K562 (cell line): Measurements from ENCODE around the gene ST6GALNAC1. TPM values are rescaled to one million over a fixed set of nuclear protein-coding genes. Genes with fewer than 3 reads are reported as not detected.
A peak's percentile ranks its signal among the peaks of the same experiment; 100 is the strongest.
"Not testable (repeated sequence)": the region's sequence is repeated elsewhere in the genome, so short reads cannot be mapped to it uniquely, and the experiment has no call there.

Experiments
- ATAC-seq: fragments of 200-7000 bp; cut with Tn5 transposase; 3 replicates; pipeline ENCODE4 v1.9.1; 2020; ENCODE audit warnings: moderate library complexity
- BruUV-seq: library from RNA; stranded (reverse); fragments of 400-500 nt; replicated peaks from 2 replicates; lab custom pipeline; 2021; lab: Mats Ljungman, UMichigan
- CTCF ChIA-PET: fragments of 300-600 bp; formaldehyde crosslinking; extraction: SDS; loops from one replicate; lab custom pipeline; 2021; ENCODE audit warnings: low intra/inter-chr PET ratio; lab: Yijun Ruan, JAX
- POLR2A ChIA-PET: fragments of 300-600, 350-650 bp; sonication (Branson Sonifier 250); formaldehyde crosslinking; extraction: SDS; loops from one replicate; lab custom pipeline; 2021; ENCODE audit warnings: antibody characterized with exemption, inconsistent platforms; lab: Yijun Ruan, JAX
- DNase-seq, 4 experiments: peaks; one replicate each; pipeline versions ENCODE4 v3.0.0 to v3.0.0-alpha.2; 2011 to 2018; ENCODE audit warnings: low spot score in 3 of 4, mixed read lengths in 3 of 4; ENCODE audit errors: extremely low read depth in 1 of 4
- FAIRE-seq: peaks from 2 replicates; lab custom pipeline; 2011; peaks lifted over from hg19 to GRCh38; lab: Jason Lieb, UNC
- H2AFZ ChIP-seq: 2 replicates; pipeline ENCODE4 v1.6.0; 2011; ENCODE audit warnings: low read depth, low read length, control low read depth, inconsistent platforms
- H3K27ac ChIP-seq: fragments of 200-600 bp; 3 replicates; pipeline ENCODE4 v1.8.0; 2011; ENCODE audit warnings: low read depth, mild to moderate bottlenecking, control low read depth, inconsistent platforms, low read length, moderate library complexity, mixed read lengths; ENCODE audit errors: extremely low read depth
- H3K27me3 ChIP-seq, 2 experiments: fragments of 300-600 bp in 1 of 2; 2 replicates in 1 of 2; 3 replicates in 1 of 2; pipeline versions ENCODE4 v1.6.0 to v1.8.0; 2011; ENCODE audit warnings: inconsistent platforms in 2 of 2, low read length in 2 of 2, mild to moderate bottlenecking in 1 of 2, mixed read lengths in 1 of 2, moderate library complexity in 1 of 2; ENCODE audit not compliant: control insufficient read depth in 2 of 2, insufficient read depth in 2 of 2
- H3K36me3 ChIP-seq: fragments of 300-600 bp; 3 replicates; pipeline ENCODE4 v1.8.0; 2011; ENCODE audit warnings: mild to moderate bottlenecking, low read length, inconsistent platforms; ENCODE audit not compliant: control insufficient read depth, insufficient read depth
- H3K4me1 ChIP-seq, 2 experiments: fragments of 200-600 bp in 1 of 2; replicated peaks in 1 of 2; 2 replicates in 1 of 2; 3 replicates in 1 of 2; pipeline versions ENCODE4 v1.5.1 to v1.8.0; 2011; ENCODE audit warnings: inconsistent platforms in 2 of 2, low read length in 2 of 2, mild to moderate bottlenecking in 1 of 2, mixed read lengths in 1 of 2, moderate library complexity in 1 of 2; ENCODE audit not compliant: control insufficient read depth in 2 of 2, insufficient read depth in 2 of 2
- H3K4me2 ChIP-seq: 2 replicates; pipeline ENCODE4 v1.6.1; 2011; ENCODE audit warnings: low read length, control low read depth, inconsistent platforms, mixed read lengths; ENCODE audit not compliant: insufficient read depth
- H3K4me3 ChIP-seq: fragments of 200-600 bp; sonication (generic), shearing (Covaris generic); 2 replicates; pipeline ENCODE4 v1.5.1; 2016; ENCODE audit warnings: control low read depth, inconsistent platforms
- H3K79me2 ChIP-seq: fragments of 200-600 bp; 3 replicates; pipeline ENCODE4 v1.8.0; 2011; ENCODE audit warnings: low read length, inconsistent platforms; ENCODE audit not compliant: control insufficient read depth, insufficient read depth
- H3K9ac ChIP-seq, 2 experiments: 2 replicates each; pipeline versions ENCODE4 v1.6.0 to v1.6.1; 2011; ENCODE audit warnings: low read depth in 2 of 2, low read length in 2 of 2, control low read depth in 1 of 2, inconsistent platforms in 1 of 2, mild to moderate bottlenecking in 1 of 2, mixed read lengths in 1 of 2; ENCODE audit not compliant: insufficient read depth in 1 of 2
- H3K9me1 ChIP-seq: one replicate; pipeline ENCODE4 v1.6.0; 2011; ENCODE audit warnings: inconsistent platforms, mild to moderate bottlenecking, low read length, moderate library complexity; ENCODE audit not compliant: control insufficient read depth, insufficient read depth
- H3K9me3 ChIP-seq: replicated peaks from 2 replicates; pipeline ENCODE4 v1.5.1; 2011; ENCODE audit warnings: low read depth, low read length, inconsistent platforms; ENCODE audit not compliant: control insufficient read depth, insufficient read depth
- H4K20me1 ChIP-seq: replicated peaks from 2 replicates; pipeline ENCODE4 v1.6.1; 2011; ENCODE audit warnings: low read length, inconsistent platforms, mixed read lengths; ENCODE audit not compliant: control insufficient read depth, insufficient read depth
- CEBPB ChIP-seq: fragments of 450-650 bp; IDR thresholded peaks from 2 replicates; pipeline ENCODE4 v1.6.1; 2016; ENCODE audit warnings: missing genetic modification characterization, missing compliant biosample characterization
- L3MBTL2 ChIP-seq: fragments of 450-650 bp; IDR thresholded peaks from 2 replicates; pipeline ENCODE4 v1.6.1; 2016; ENCODE audit warnings: mild to moderate bottlenecking, moderate library complexity
- SMAD4 ChIP-seq: fragments of 250-450 bp; sonication (Bioruptor Pico); conservative IDR thresholded peaks from 2 replicates; pipeline ENCODE4 v1.8.0; 2021; ENCODE audit warnings: inconsistent platforms, mild to moderate bottlenecking, moderate library complexity
- TAL1 ChIP-seq: fragments of 450-650 bp; IDR thresholded peaks from 2 replicates; pipeline ENCODE4 v1.6.1; 2016; ENCODE audit warnings: mild to moderate bottlenecking
- WGBS: fragments of 100-300 bp; shearing (Covaris generic); methylation state at CpG from one replicate; pipeline ENCODE4 v1.1.6; 2016; ENCODE audit warnings: low coverage, mixed read lengths; ENCODE audit not compliant: insufficient coverage; ENCODE audit errors: missing lambda C conversion rate; 5-methylcytosine and 5-hydroxymethylcytosine counted together
- in situ Hi-C: fragments of 300-500 bp; cut with MboI; formaldehyde crosslinking; loops from 4 replicates; pipeline ENCODE4 v1.15.0; 2018; ENCODE audit warnings: inconsistent platforms, mixed read lengths
- intact Hi-C: fragments of 100-400 bp; cut with micrococcal nuclease; formaldehyde crosslinking; loops from 2 replicates; pipeline ENCODE4 v1.14.2; 2022
- polyA plus RNA-seq, 8 experiments: library from polyadenylated mRNA; depleted of rRNA in 4 of 8; stranded (reverse) in 5 of 8; unstranded in 3 of 8; fragments of >200 nt; fragmentation: Nextera tagmentation in 2 of 8; fragmentation: Illumina TruSeq in 1 of 8; extraction: Ambion mirVana in 2 of 8; extraction: Trizol in 1 of 8; gene quantifications; 2 replicates each; pipeline versions ENCODE4 v1.2.1 to v1.2.3, GENCODE V29; 2011 to 2014; ENCODE audit warnings: inconsistent platforms in 1 of 8, missing spikeins in 1 of 8
- total RNA-seq, 7 experiments: library from RNA; depleted of rRNA in 6 of 7; stranded (reverse); fragments of >200 nt in 6 of 7; fragmentation: Illumina TruSeq in 2 of 7; extraction: Trizol in 2 of 7; gene quantifications; 2 replicates each; pipeline versions ENCODE4 v1.2.1 to v1.2.3, GENCODE V29; 2011 to 2021; ENCODE audit warnings: low replicate concordance in 1 of 7
- TF ChIP-seq, protein P1 (sequence below), 2 experiments: fragments of 450-650 bp in 1 of 2; sonication (generic) in 1 of 2; formaldehyde crosslinking in 1 of 2; IDR thresholded peaks in 1 of 2; conservative IDR thresholded peaks in 1 of 2; 2 replicates each; pipeline versions ENCODE4 v1.6.1 to v1.8.1; 2016 to 2023; ENCODE audit warnings: mild to moderate bottlenecking in 2 of 2, moderate library complexity in 2 of 2, inconsistent platforms in 1 of 2, missing genetic modification reagents in 1 of 2
- TF ChIP-seq, protein P2 (sequence below): fragments of 450-650 bp; conservative IDR thresholded peaks from 2 replicates; pipeline ENCODE4 v1.6.1; 2016; ENCODE audit warnings: missing genetic modification characterization, low read depth, mild to moderate bottlenecking, missing compliant biosample characterization, moderate library complexity
- TF ChIP-seq, protein P3 (sequence below): fragments of 450-650 bp; IDR thresholded peaks from 2 replicates; pipeline ENCODE4 v1.6.1; 2017; ENCODE audit warnings: antibody characterized with exemption, mild to moderate bottlenecking

Gene ST6GALNAC1
- total and polyA plus RNA-seq, 9 of the 15 experiments (the other 6 are each of a cell fraction or from before 2014, with no cell fraction given), result 20.6 to 68.4 (median 50.5) TPM

DNA sequence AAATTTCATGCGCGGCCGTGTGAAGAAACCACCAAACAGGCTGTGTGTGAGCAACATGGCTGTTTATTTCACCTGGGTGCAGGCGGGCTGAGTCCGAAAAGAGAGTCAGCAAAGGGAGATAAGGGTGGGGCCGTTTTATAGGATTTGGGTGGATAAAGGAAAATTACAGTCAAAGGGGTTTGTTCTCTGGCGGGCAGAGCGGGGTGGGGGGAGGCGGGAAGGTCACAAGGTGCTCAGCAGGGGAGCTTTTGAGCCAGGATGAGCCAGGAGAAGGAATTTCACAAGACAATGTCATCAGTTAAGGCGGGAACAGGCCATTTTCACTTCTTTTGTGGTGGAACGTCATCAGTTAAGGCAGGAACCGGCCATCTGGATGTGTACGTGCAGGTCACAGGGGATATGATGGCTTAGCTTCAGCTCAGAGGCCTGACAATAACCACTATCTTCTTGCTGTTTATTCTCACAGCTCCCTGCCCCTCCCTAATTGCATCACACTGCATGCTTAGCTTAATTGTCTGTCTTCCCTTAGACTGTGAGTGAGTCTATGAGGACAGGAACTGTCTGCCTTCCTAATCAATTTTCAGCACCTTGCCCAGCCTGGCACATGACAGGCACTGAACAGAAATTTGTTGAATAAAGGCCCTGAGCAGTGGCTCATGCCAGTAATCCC, 32.3 kb downstream of the ST6GALNAC1 start (continued):
- TF ChIP-seq, protein P1, sequence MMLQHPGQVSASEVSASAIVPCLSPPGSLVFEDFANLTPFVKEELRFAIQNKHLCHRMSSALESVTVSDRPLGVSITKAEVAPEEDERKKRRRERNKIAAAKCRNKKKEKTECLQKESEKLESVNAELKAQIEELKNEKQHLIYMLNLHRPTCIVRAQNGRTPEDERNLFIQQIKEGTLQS (IDR thresholded peaks at IDR 0.05), result peak; percentile 74
- TF ChIP-seq, protein P1 (CRISPR knock-in tag; conservative IDR thresholded peaks at IDR 0.05), result not testable (repeated sequence)
- TF ChIP-seq L3MBTL2 (peak; percentile 55), CEBPB (tag) (peak; percentile 93), TAL1 (0 out of 2 replicates have a peak, but pooled peaks have one; percentile 5), SMAD4 (CRISPR knock-in tag) (peak; percentile 55; the same call in 1 of the 2 replicates)
- TF ChIP-seq, protein P2, sequence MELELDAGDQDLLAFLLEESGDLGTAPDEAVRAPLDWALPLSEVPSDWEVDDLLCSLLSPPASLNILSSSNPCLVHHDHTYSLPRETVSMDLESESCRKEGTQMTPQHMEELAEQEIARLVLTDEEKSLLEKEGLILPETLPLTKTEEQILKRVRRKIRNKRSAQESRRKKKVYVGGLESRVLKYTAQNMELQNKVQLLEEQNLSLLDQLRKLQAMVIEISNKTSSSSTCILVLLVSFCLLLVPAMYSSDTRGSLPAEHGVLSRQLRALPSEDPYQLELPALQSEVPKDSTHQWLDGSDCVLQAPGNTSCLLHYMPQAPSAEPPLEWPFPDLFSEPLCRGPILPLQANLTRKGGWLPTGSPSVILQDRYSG (tag), result peak; percentile 73; the same call in 1 of the 2 replicates
- TF ChIP-seq, protein P3, sequence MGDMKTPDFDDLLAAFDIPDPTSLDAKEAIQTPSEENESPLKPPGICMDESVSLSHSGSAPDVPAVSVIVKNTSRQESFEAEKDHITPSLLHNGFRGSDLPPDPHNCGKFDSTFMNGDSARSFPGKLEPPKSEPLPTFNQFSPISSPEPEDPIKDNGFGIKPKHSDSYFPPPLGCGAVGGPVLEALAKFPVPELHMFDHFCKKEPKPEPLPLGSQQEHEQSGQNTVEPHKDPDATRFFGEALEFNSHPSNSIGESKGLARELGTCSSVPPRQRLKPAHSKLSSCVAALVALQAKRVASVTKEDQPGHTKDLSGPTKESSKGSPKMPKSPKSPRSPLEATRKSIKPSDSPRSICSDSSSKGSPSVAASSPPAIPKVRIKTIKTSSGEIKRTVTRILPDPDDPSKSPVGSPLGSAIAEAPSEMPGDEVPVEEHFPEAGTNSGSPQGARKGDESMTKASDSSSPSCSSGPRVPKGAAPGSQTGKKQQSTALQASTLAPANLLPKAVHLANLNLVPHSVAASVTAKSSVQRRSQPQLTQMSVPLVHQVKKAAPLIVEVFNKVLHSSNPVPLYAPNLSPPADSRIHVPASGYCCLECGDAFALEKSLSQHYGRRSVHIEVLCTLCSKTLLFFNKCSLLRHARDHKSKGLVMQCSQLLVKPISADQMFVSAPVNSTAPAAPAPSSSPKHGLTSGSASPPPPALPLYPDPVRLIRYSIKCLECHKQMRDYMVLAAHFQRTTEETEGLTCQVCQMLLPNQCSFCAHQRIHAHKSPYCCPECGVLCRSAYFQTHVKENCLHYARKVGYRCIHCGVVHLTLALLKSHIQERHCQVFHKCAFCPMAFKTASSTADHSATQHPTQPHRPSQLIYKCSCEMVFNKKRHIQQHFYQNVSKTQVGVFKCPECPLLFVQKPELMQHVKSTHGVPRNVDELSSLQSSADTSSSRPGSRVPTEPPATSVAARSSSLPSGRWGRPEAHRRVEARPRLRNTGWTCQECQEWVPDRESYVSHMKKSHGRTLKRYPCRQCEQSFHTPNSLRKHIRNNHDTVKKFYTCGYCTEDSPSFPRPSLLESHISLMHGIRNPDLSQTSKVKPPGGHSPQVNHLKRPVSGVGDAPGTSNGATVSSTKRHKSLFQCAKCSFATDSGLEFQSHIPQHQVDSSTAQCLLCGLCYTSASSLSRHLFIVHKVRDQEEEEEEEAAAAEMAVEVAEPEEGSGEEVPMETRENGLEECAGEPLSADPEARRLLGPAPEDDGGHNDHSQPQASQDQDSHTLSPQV, result peak; percentile 30; the same call in 1 of the 2 replicates

DNA sequence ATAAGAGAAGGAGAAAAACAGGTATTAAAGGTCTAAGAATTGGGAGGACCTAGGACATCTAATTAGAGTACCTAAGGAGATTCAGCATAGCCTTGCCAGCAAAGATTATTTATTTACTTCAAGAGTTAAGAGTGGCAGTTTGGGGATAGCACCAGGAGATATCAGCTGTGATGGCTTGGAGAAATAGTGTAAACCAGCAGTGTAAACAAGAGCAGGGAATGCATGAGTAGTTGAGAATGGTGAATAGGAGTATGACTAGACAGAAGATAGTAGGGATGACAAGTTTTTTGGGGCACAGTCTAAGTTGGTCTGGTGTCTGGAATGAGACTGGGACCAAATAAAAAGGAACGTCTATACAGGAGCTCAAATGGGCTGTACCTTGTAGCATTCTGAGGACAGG, 36.9 kb downstream of the ST6GALNAC1 start:
- H3K27me3 ChIP-seq, H3K27ac ChIP-seq, FAIRE-seq, H4K20me1 ChIP-seq, intact Hi-C loops, H3K9me3 ChIP-seq, DNase-seq, H3K36me3 ChIP-seq, CTCF ChIA-PET, H3K79me2 ChIP-seq, ATAC-seq, H3K9me1 ChIP-seq, H3K9ac ChIP-seq, H3K4me2 ChIP-seq, BruUV-seq, H3K4me3 ChIP-seq, H2AFZ ChIP-seq, in situ Hi-C loops: not testable (repeated sequence)
- POLR2A ChIA-PET, result interaction anchor here (0.6 kb wide), 2 partner anchors 9 to 120 kb away, joined by 3 read pairs; partner anchors contain the start of genes JMJD6 and METTL23
- peaks cover 16 to 22% of the 10 kb centered on the region in 2 experiments; a peak in 4 of 5 replicates for H3K4me1 ChIP-seq
- 13% methylated on average over 1 of the region's 1 CpG for WGBS
